DMS53 treated with DMSO at 0.1 percent for 48 hours (cell line): Measurements from ENCODE around the gene KCNH2.

Experiments
- DNase-seq: peaks from one replicate; lab custom pipeline; 2025; ENCODE audit not compliant: unreplicated experiment; lab: John Stamatoyannopoulos, UW

The KCNH2 gene

GRCh38 chr7:150939052-150939451 lies 39.1 kb downstream of the KCNH2 start:
- no peak for DNase-seq

- DNase-seq = no peak
These were observed 39.6 kb downstream of the KCNH2 start for GRCh38 chr7:150938566-150938965.

- DNase-seq = peak; percentile 8
These were observed 40.1 kb downstream of the KCNH2 start for GRCh38 chr7:150937848-150938561.

GRCh38 chr7:150936018-150936417 lies 42.1 kb downstream of the KCNH2 start:
- DNase-seq = no peak

GRCh38 chr7:150935149-150935548 lies 43.0 kb downstream of the KCNH2 start:
- no peak for DNase-seq

GRCh38 chr7:150934045-150934766 lies 43.9 kb downstream of the KCNH2 start:
- DNase-seq = no peak

- no peak for DNase-seq
These were observed 46.8 kb downstream of the KCNH2 start for GRCh38 chr7:150931199-150931869.

- no peak for DNase-seq
These were observed 49.6 kb downstream of the KCNH2 start for GRCh38 chr7:150928541-150928940.

GRCh38 chr7:150927956-150928344 lies 50.2 kb downstream of the KCNH2 start:
- DNase-seq = no peak

GRCh38 chr7:150927157-150927955 lies 50.8 kb downstream of the KCNH2 start:
- DNase-seq = no peak

GRCh38 chr7:150926066-150926465 lies 52.1 kb downstream of the KCNH2 start:
- DNase-seq = no peak

- DNase-seq = no peak
These were observed 53.7 kb downstream of the KCNH2 start for GRCh38 chr7:150924369-150924781.

GRCh38 chr7:150923802-150924201 lies 54.3 kb downstream of the KCNH2 start:
- DNase-seq = no peak

- DNase-seq = no peak
These were observed 54.9 kb downstream of the KCNH2 start for GRCh38 chr7:150923196-150923595.

GRCh38 chr7:150919160-150919559 lies 59.0 kb downstream of the KCNH2 start:
- DNase-seq = no peak

- DNase-seq = no peak
These were observed 59.7 kb downstream of the KCNH2 start for GRCh38 chr7:150918378-150918777.

GRCh38 chr7:150917969-150918368 lies 60.2 kb downstream of the KCNH2 start:
- no peak for DNase-seq

GRCh38 chr7:150916670-150917069 lies 61.5 kb downstream of the KCNH2 start:
- no peak for DNase-seq

GRCh38 chr7:150914966-150915365 lies 63.2 kb downstream of the KCNH2 start:
- no peak for DNase-seq

- DNase-seq = no peak
These were observed 63.9 kb downstream of the KCNH2 start for GRCh38 chr7:150914196-150914595.

- no peak for DNase-seq
These were observed 65.7 kb downstream of the KCNH2 start for GRCh38 chr7:150912427-150912826.
